ENCODE measurements around the gene GRB2. TPM values are rescaled to one million over a fixed set of nuclear protein-coding genes. Genes with fewer than 3 reads are reported as not detected.
A peak's percentile ranks its signal among the peaks of the same experiment; 100 is the strongest.
"Not testable (repeated sequence)": the region's sequence is repeated elsewhere in the genome, so short reads cannot be mapped to it uniquely, and the experiment has no call there.

The GRB2 gene
- total and polyA plus RNA-seq, 4 donors, result 36.6 to 106 (median 67.5) TPM

DNA sequence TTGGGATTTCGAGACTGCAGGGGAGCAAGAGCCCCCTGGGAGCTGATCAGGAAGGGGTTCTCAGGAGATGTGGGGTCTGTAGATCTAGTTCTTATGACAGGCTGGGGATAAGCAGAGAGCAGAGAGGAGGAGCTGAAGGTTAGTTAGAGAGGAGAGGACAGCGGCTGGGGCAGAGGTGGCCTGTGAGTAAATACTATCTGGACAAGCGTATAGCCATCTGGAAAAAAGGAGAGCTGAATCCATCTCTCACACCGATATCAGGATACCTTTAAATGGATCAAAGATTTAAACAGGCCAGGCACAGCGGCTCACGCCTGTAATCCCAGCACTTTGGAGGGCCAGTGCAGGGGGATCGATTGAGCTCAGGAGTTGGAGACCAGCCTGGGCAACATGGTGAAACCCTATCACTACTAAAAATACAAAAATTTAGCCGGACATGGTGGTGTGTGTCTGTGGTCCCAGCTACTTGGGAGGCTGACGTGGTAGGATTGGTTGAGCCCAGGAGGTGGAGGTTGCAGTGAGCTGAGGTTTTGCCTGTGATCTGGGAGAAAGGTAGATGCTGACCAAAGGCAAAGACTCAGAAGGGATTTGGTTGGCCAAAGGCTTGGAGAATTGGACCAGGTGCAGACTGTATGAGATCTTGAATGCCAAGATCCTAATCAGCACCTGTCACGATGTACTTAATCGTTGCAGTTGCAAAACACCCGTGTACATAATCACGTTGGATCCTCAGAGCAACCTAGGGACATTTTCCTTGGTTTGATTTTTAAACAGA is 97.3 kb downstream of the GRB2 start:
- Histone ChIP-seq H3K27ac (ENCODE audit: low read depth in 1 of 2, low read length in 2 of 2) (no peak overlapping the region), H3K4me3 (ENCODE audit: low read length in 2 of 2) (no peak overlapping the region), H3K27me3 (ENCODE audit: control insufficient read depth in 1 of 2, insufficient read depth in 2 of 2, low read length in 1 of 2) (no peaks in the 10 kb centered on the region), H3K9me3 (ENCODE audit: control insufficient read depth, low read length) (no peaks in the 10 kb centered on the region), H3K4me1 (ENCODE audit: control insufficient read depth in 1 of 2, insufficient read depth in 2 of 2, low read length in 2 of 2) (no peaks in the 10 kb centered on the region), H3K36me3 (ENCODE audit: control insufficient read depth in 1 of 2, insufficient read depth in 2 of 2, low read length in 1 of 2) (no peaks in the 10 kb centered on the region)
- intact Hi-C loops (cut with DNase I), result no loop called here
- DNase-seq, result no peak
- ATAC-seq (ENCODE audit: low FRiP score), result no peak
- WGBS, 2 donors, result 78 to 86% methylated on average over 13 of the region's 13 CpGs

GRCh38 chr17:75301502-75302206 is 103.8 kb downstream of the GRB2 start:
- no peak for DNase-seq
- no peak for ATAC-seq (ENCODE audit: low FRiP score)
- H3K27ac ChIP-seq (ENCODE audit: low read depth in 1 of 2, low read length in 2 of 2), result no peak overlapping the region
- no peaks in the 10 kb centered on the region for H3K9me3 ChIP-seq (ENCODE audit: control insufficient read depth, low read length)
- no peak overlapping the region for H3K4me3 ChIP-seq (ENCODE audit: low read length in 2 of 2)
- 86 to 88% methylated on average over 17 of the region's 17 CpGs for WGBS, 2 donors
- H3K27me3 ChIP-seq (ENCODE audit: control insufficient read depth in 1 of 2, insufficient read depth in 2 of 2, low read length in 1 of 2), result no peaks in the 10 kb centered on the region
- H3K4me1 ChIP-seq (ENCODE audit: control insufficient read depth in 1 of 2, insufficient read depth in 2 of 2, low read length in 2 of 2), result no peaks in the 10 kb centered on the region
- intact Hi-C loops (cut with DNase I), result no loop called here
- H3K36me3 ChIP-seq (ENCODE audit: control insufficient read depth in 1 of 2, insufficient read depth in 2 of 2, low read length in 1 of 2), result no peaks in the 10 kb centered on the region

GRCh38 chr17:75301049-75301448 is 104.4 kb downstream of the GRB2 start:
- intact Hi-C loops (cut with DNase I), result no loop called here
- H3K27ac ChIP-seq (ENCODE audit: low read depth in 1 of 2, low read length in 2 of 2), result no peak overlapping the region
- H3K36me3 ChIP-seq (ENCODE audit: control insufficient read depth in 1 of 2, insufficient read depth in 2 of 2, low read length in 1 of 2), result no peaks in the 10 kb centered on the region
- no peaks in the 10 kb centered on the region for H3K27me3 ChIP-seq (ENCODE audit: control insufficient read depth in 1 of 2, insufficient read depth in 2 of 2, low read length in 1 of 2)
- H3K4me3 ChIP-seq (ENCODE audit: low read length in 2 of 2), result no peak overlapping the region
- DNase-seq (no peak), ATAC-seq (ENCODE audit: low FRiP score) (no peak)
- no peaks in the 10 kb centered on the region for H3K4me1 ChIP-seq (ENCODE audit: control insufficient read depth in 1 of 2, insufficient read depth in 2 of 2, low read length in 2 of 2)
- no peaks in the 10 kb centered on the region for H3K9me3 ChIP-seq (ENCODE audit: control insufficient read depth, low read length)
- WGBS, 2 donors, result 82 to 84% methylated on average over 9 of the region's 9 CpGs

DNA sequence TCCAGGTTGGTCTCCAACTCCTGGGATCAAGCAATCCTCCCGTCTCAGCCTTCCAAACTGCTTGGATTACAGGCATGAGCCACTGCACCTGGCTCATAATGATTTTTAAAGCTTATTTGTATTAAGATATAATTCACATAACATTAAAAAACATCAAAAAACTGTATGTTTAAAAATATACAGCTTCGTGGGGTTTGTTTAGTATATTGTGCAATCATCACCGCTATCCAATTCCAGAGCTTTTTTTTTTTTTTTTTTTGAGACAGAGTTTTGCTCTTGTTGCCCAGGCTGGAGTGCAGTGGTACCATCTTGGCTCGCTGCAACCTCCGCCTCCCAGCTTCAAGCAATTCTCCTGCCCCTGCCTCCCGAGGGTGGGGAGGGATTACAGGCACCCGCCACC is 105.2 kb downstream of the GRB2 start:
- intact Hi-C loops (cut with DNase I), result no loop called here
- ATAC-seq (ENCODE audit: low FRiP score) (no peak), DNase-seq (no peak)
- no peaks in the 10 kb centered on the region for H3K9me3 ChIP-seq (ENCODE audit: control insufficient read depth, low read length)
- no peak overlapping the region for H3K4me3 ChIP-seq (ENCODE audit: low read length in 2 of 2)
- H3K36me3 ChIP-seq (ENCODE audit: control insufficient read depth in 1 of 2, insufficient read depth in 2 of 2, low read length in 1 of 2), result no peaks in the 10 kb centered on the region
- no peaks in the 10 kb centered on the region for H3K27me3 ChIP-seq (ENCODE audit: control insufficient read depth in 1 of 2, insufficient read depth in 2 of 2, low read length in 1 of 2)
- WGBS, 2 donors, result 76 to 85% methylated on average over 7 of the region's 7 CpGs
- H3K27ac ChIP-seq (ENCODE audit: low read depth in 1 of 2, low read length in 2 of 2), result no peak overlapping the region
- H3K4me1 ChIP-seq (ENCODE audit: control insufficient read depth in 1 of 2, insufficient read depth in 2 of 2, low read length in 2 of 2), result no peaks in the 10 kb centered on the region

DNA sequence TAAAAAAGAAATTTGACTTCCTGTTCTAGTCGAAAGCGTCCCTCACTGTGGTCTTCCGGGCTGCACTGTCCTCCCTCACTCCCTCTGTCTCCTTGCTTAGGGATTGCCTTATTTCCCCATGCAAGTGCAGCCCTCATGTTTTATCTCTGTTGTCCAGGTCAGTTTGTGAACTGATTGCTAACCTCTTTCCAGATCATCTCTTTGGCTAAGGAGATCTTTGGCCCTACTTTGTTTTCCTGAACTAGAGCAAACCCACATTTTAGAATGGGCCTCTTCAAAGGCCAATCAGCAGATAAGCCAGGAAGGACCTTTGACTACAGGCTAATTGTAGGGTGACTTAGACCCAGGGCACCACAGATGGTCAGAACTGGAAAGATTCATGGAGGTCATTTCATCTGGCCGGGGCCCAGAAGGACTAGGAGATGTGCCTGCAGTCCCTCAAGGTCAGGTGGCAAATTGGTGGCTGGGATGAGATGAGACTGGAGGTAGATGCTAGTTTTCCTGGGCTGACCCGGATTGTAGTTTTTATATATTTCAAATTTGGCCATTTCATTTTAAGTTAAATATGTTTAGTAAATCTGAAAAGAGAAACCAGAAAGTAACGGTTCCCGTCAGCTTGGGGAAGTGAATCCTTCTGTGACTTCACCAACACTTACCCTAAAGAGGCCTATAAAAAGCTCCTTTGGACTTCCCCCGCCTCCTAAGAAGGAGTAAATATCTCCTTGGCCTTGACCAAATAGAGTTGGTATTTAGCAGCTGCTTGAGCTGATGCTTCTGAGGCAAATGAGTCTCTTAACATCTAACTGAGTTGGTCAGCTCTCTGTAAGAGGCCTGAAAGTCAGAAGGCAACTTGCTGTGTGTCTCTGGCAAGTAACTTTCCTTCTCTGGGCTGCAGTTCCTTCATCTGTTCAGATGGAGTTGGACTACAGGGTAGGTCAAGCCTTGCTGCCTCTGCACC is 110.0 kb downstream of the GRB2 start:
- no peaks in the 10 kb centered on the region for H3K4me1 ChIP-seq (ENCODE audit: control insufficient read depth in 1 of 2, insufficient read depth in 2 of 2, low read length in 2 of 2)
- H3K27ac ChIP-seq (ENCODE audit: low read depth in 1 of 2, low read length in 2 of 2), result no peak overlapping the region
- no peaks in the 10 kb centered on the region for H3K36me3 ChIP-seq (ENCODE audit: control insufficient read depth in 1 of 2, insufficient read depth in 2 of 2, low read length in 1 of 2)
- intact Hi-C loops (cut with DNase I), result no loop called here
- no peaks in the 10 kb centered on the region for H3K27me3 ChIP-seq (ENCODE audit: control insufficient read depth in 1 of 2, insufficient read depth in 2 of 2, low read length in 1 of 2)
- H3K9me3 ChIP-seq (ENCODE audit: control insufficient read depth, low read length), result no peaks in the 10 kb centered on the region
- no peak overlapping the region for H3K4me3 ChIP-seq (ENCODE audit: low read length in 2 of 2)
- 86% methylated on average over 8 of the region's 8 CpGs for WGBS, 2 donors
- ATAC-seq (ENCODE audit: low FRiP score), result no peak
- DNase-seq, result no peak

DNA sequence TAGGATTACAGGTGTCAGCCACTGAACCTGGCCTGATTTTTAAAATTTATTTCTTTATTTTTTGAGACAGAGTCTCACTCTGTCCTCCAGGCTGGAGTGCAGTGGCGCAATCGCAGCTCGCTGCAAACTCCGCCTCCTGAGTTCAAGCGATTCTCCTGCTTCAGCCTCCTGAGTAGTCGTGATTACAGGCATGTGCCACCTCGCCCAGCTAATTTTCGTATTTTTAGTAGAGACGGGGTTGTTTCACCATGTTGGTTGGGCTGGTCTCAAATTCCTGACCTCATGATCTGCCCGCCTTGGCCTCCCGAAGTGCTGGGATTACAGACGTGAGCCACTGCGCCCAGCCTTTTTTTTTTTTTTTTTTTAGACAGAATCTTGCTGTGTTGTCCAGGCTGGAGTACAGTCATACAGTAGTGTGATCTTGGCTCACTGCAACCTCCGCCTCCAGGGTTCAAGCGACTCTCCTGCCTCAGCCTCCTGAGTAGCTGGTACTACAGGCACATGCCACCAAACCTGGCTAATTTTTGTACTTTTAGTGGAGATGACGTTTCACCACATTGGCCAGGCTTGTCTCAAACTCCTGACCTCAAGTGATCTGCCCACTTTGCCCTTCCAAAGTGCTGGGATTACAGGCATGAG is 112.5 kb downstream of the GRB2 start:
- DNase-seq, result peak in 1 of 2 donors; percentile 83
- intact Hi-C loops (cut with DNase I); H3K4me1 ChIP-seq (ENCODE audit: control insufficient read depth in 1 of 2, insufficient read depth in 2 of 2, low read length in 2 of 2); H3K36me3 ChIP-seq (ENCODE audit: control insufficient read depth in 1 of 2, insufficient read depth in 2 of 2, low read length in 1 of 2); ATAC-seq (ENCODE audit: low FRiP score); H3K4me3 ChIP-seq (ENCODE audit: low read length in 2 of 2); H3K27ac ChIP-seq (ENCODE audit: low read depth in 1 of 2, low read length in 2 of 2); H3K27me3 ChIP-seq (ENCODE audit: control insufficient read depth in 1 of 2, insufficient read depth in 2 of 2, low read length in 1 of 2); H3K9me3 ChIP-seq (ENCODE audit: control insufficient read depth, low read length): not testable (repeated sequence)
- 72% methylated on average over 15 to 16 of the region's 16 CpGs for WGBS, 2 donors

GRCh38 chr17:75289832-75290337 is 115.6 kb downstream of the GRB2 start:
- Histone ChIP-seq H3K36me3 (ENCODE audit: control insufficient read depth in 1 of 2, insufficient read depth in 2 of 2, low read length in 1 of 2) (no peaks in the 10 kb centered on the region), H3K27ac (ENCODE audit: low read depth in 1 of 2, low read length in 2 of 2) (peak overlapping the region; percentile 26 to 62), H3K4me3 (ENCODE audit: low read length in 2 of 2) (peak overlapping the region; percentile 43 to 51), H3K27me3 (ENCODE audit: control insufficient read depth in 1 of 2, insufficient read depth in 2 of 2, low read length in 1 of 2) (no peaks in the 10 kb centered on the region), H3K4me1 (ENCODE audit: control insufficient read depth in 1 of 2, insufficient read depth in 2 of 2, low read length in 2 of 2) (no peaks in the 10 kb centered on the region), H3K9me3 (ENCODE audit: control insufficient read depth, low read length) (no peaks in the 10 kb centered on the region)
- intact Hi-C loops (cut with DNase I), result no loop called here
- 2% methylated on average over 26 of the region's 26 CpGs for WGBS, 2 donors
- DNase-seq (peak in 1 of 2 donors; percentile 86), ATAC-seq (ENCODE audit: low FRiP score) (peak; percentile 55)
